H9 (cell line): ENCODE results near the gene USP35. TPM values are rescaled to one million over a fixed set of nuclear protein-coding genes. Genes with fewer than 3 reads are reported as not detected.

ENCODE experiments used
- DNase-seq: peaks from one replicate; pipeline ENCODE4 v3.0.0-alpha.2; 2017
- H2AFZ ChIP-seq: one replicate; pipeline ENCODE4 v1.6.1; 2013; ENCODE audit warnings: mild to moderate bottlenecking, low read length, control low read depth, moderate library complexity
- H2AK5ac ChIP-seq: 2 replicates; pipeline ENCODE4 v1.6.1; 2013; ENCODE audit warnings: low read length, control low read depth, mixed read lengths; ENCODE audit not compliant: insufficient read length
- H2BK120ac ChIP-seq: one replicate; pipeline ENCODE4 v1.6.1; 2013; ENCODE audit warnings: low read depth, mild to moderate bottlenecking, low read length, control low read depth, inconsistent platforms; ENCODE audit not compliant: poor library complexity, severe bottlenecking
- H2BK12ac ChIP-seq: 2 replicates; pipeline ENCODE4 v1.6.1; 2013; ENCODE audit warnings: low read length, control low read depth, mixed read lengths, low read depth; ENCODE audit not compliant: insufficient read length
- H2BK15ac ChIP-seq: 2 replicates; pipeline ENCODE4 v1.6.1; 2013; ENCODE audit warnings: low read depth, low read length, control low read depth
- H2BK20ac ChIP-seq: one replicate; pipeline ENCODE4 v1.6.1; 2013; ENCODE audit warnings: low read depth, mild to moderate bottlenecking, low read length, control low read depth, inconsistent platforms; ENCODE audit not compliant: poor library complexity, severe bottlenecking
- H2BK5ac ChIP-seq: 2 replicates; pipeline ENCODE4 v1.6.1; 2013; ENCODE audit warnings: low read length, control low read depth, mixed read lengths; ENCODE audit not compliant: insufficient read length
- H3K14ac ChIP-seq: 2 replicates; pipeline ENCODE4 v1.6.1; 2013; ENCODE audit warnings: low read length, control low read depth; ENCODE audit not compliant: insufficient read depth
- H3K18ac ChIP-seq: 2 replicates; pipeline ENCODE4 v1.6.1; 2013; ENCODE audit warnings: low read depth, mild to moderate bottlenecking, mixed read lengths, low read length, control low read depth; ENCODE audit not compliant: insufficient read length
- H3K23ac ChIP-seq: 2 replicates; pipeline ENCODE4 v1.6.1; 2013; ENCODE audit warnings: low read length, control low read depth, mixed read lengths, low read depth; ENCODE audit not compliant: insufficient read length
- H3K23me2 ChIP-seq: 2 replicates; pipeline ENCODE4 v1.6.1; 2013; ENCODE audit warnings: low read depth, mild to moderate bottlenecking, mixed read lengths, low read length, control low read depth; ENCODE audit not compliant: insufficient read length, poor library complexity, severe bottlenecking
- H3K27ac ChIP-seq: 2 replicates; pipeline ENCODE4 v1.5.1; 2013; ENCODE audit warnings: low read length, control low read depth, mixed read lengths, low read depth; ENCODE audit not compliant: insufficient read length
- H3K27me3 ChIP-seq: 2 replicates; pipeline ENCODE4 v1.6.1; 2013; ENCODE audit warnings: low read length, control low read depth, inconsistent platforms; ENCODE audit not compliant: insufficient read depth
- H3K4ac ChIP-seq: 2 replicates; pipeline ENCODE4 v1.6.1; 2013; ENCODE audit warnings: low read depth, mild to moderate bottlenecking, control low read depth, inconsistent platforms, low read length, moderate library complexity
- H3K4me1 ChIP-seq: 2 replicates; pipeline ENCODE4 v1.6.1; 2013; ENCODE audit warnings: low read length, control low read depth, inconsistent platforms; ENCODE audit not compliant: insufficient read depth
- H3K4me2 ChIP-seq: 2 replicates; pipeline ENCODE4 v1.6.1; 2013; ENCODE audit warnings: low read length, control low read depth, mixed read lengths; ENCODE audit not compliant: insufficient read length, insufficient read depth
- H3K56ac ChIP-seq: 2 replicates; pipeline ENCODE4 v1.6.1; 2013; ENCODE audit warnings: low read depth, mild to moderate bottlenecking, mixed read lengths, low read length, control low read depth; ENCODE audit not compliant: insufficient read length
- H3K79me1 ChIP-seq: 2 replicates; pipeline ENCODE4 v1.6.1; 2013; ENCODE audit warnings: low read depth, mild to moderate bottlenecking, moderate library complexity, low read length, control low read depth, inconsistent platforms; ENCODE audit not compliant: insufficient read depth, poor library complexity, severe bottlenecking
- H3K79me2 ChIP-seq: 2 replicates; pipeline ENCODE4 v1.6.1; 2013; ENCODE audit warnings: low read length, control low read depth, inconsistent platforms; ENCODE audit not compliant: insufficient read depth
- H3K9ac ChIP-seq: 2 replicates; pipeline ENCODE4 v1.6.1; 2013; ENCODE audit warnings: low read length, control low read depth, mixed read lengths; ENCODE audit not compliant: insufficient read length; ENCODE audit errors: extremely low read depth
- H3K9me3 ChIP-seq: one replicate; pipeline ENCODE4 v1.6.1; 2013; ENCODE audit warnings: low read depth, low read length, inconsistent platforms; ENCODE audit not compliant: control insufficient read depth
- H3T11ph ChIP-seq: one replicate; pipeline ENCODE4 v1.6.1; 2013; ENCODE audit warnings: mild to moderate bottlenecking, low read length, control low read depth, inconsistent platforms
- H4K20me1 ChIP-seq: one replicate; pipeline ENCODE4 v1.6.1; 2013; ENCODE audit not compliant: control insufficient read depth, insufficient read length, insufficient read depth
- H4K5ac ChIP-seq: 2 replicates; pipeline ENCODE4 v1.6.1; 2013; ENCODE audit warnings: low read depth, mild to moderate bottlenecking, mixed read lengths, low read length, control low read depth; ENCODE audit not compliant: insufficient read length
- H4K8ac ChIP-seq: replicated peaks from 2 replicates; pipeline ENCODE4 v1.6.1; 2013; ENCODE audit warnings: low read length, control low read depth, mixed read lengths, low read depth; ENCODE audit not compliant: insufficient read length
- H4K91ac ChIP-seq: 2 replicates; pipeline ENCODE4 v1.6.1; 2013; ENCODE audit warnings: low read depth, mild to moderate bottlenecking, moderate library complexity, mixed read lengths, low read length, control low read depth; ENCODE audit not compliant: insufficient read length
- H3K27ac Mint-ChIP-seq, 3 experiments: 2 replicates in 2 of 3; 3 replicates in 1 of 3; pipeline ENCODE4 v1.8.0; 2020 to 2021; ENCODE audit warnings: mixed read lengths in 3 of 3, mild to moderate bottlenecking in 1 of 3, moderate library complexity in 1 of 3
- H3K27me3 Mint-ChIP-seq: 2 replicates; pipeline ENCODE4 v1.8.0; 2021; ENCODE audit warnings: low read depth, mild to moderate bottlenecking, moderate library complexity, mixed read lengths
- H3K36me3 Mint-ChIP-seq, 3 experiments: 2 replicates in 2 of 3; 3 replicates in 1 of 3; pipeline ENCODE4 v1.8.0; 2020 to 2021; ENCODE audit warnings: low read depth in 3 of 3, mixed read lengths in 3 of 3; ENCODE audit not compliant: insufficient read depth in 1 of 3
- H3K4me1 Mint-ChIP-seq, 2 experiments: 2 replicates each; pipeline ENCODE4 v1.8.0; 2020; ENCODE audit warnings: mixed read lengths in 2 of 2
- H3K4me3 Mint-ChIP-seq, 2 experiments: 2 replicates in 1 of 2; 3 replicates in 1 of 2; pipeline ENCODE4 v1.8.0; 2020 to 2021; ENCODE audit warnings: mild to moderate bottlenecking in 2 of 2, mixed read lengths in 2 of 2, moderate library complexity in 1 of 2
- H3K9me3 Mint-ChIP-seq, 2 experiments: 2 replicates in 1 of 2; 3 replicates in 1 of 2; pipeline ENCODE4 v1.8.0; 2020; ENCODE audit warnings: mild to moderate bottlenecking in 2 of 2, mixed read lengths in 2 of 2, moderate library complexity in 1 of 2
- CTCF ChIP-seq: fragments of 200-600 bp; sonication (generic); conservative IDR thresholded peaks from 3 replicates; pipeline ENCODE4 v1.8.0; 2021; ENCODE audit warnings: antibody characterized with exemption, mild to moderate bottlenecking
- WGBS: extraction: QIAGEN DNeasy Blood & Tissue Kit; methylation state at CpG from one replicate; pipeline ENCODE4 v1.1.7; 2013; ENCODE audit warnings: missing lambda C conversion rate, low lambda C conversion rate, mixed read lengths; ENCODE audit not compliant: insufficient read length; ENCODE audit errors: extremely low coverage; 5-methylcytosine and 5-hydroxymethylcytosine counted together
- total RNA-seq: library from RNA; stranded (reverse); gene quantifications from 2 replicates; pipeline ENCODE4 v1.2.1, GENCODE V29; 2021

Gene USP35
- total RNA-seq, 1 experiment from 2014 or later: 6.8 TPM

GRCh38 chr11:78149646-78150045, 39.1 kb upstream of the USP35 start:
- Histone ChIP-seq H2AK5ac (no peak overlapping the region), H3K4me2 (no peak overlapping the region), H4K5ac (no peak overlapping the region), H3K27ac (no peak overlapping the region), H3K9ac (no peak overlapping the region), H2BK15ac (no peak overlapping the region), H3K23me2 (no peaks in the 10 kb centered on the region), H4K20me1 (no peaks in the 10 kb centered on the region), H3K79me1 (no peaks in the 10 kb centered on the region), H3K23ac (no peak overlapping the region), H3K4me1 (no peaks in the 10 kb centered on the region), H2AFZ (no peak overlapping the region), H3K4ac (no peak overlapping the region), H3K14ac (no peak overlapping the region), H2BK5ac (no peak overlapping the region), H3K18ac (no peak overlapping the region), H3K9me3 (no peaks in the 10 kb centered on the region), H3K27me3 (no peaks in the 10 kb centered on the region), H3T11ph (no peak overlapping the region), H2BK12ac (no peak overlapping the region), H4K8ac (no peak overlapping the region), H2BK120ac (no peak overlapping the region), H3K79me2 (no peaks in the 10 kb centered on the region), H2BK20ac (no peak overlapping the region), H4K91ac (no peak overlapping the region), H3K56ac (no peak overlapping the region)
- Mint-ChIP-seq H3K36me3 (peaks cover 0 to 5% (median 3%) of the 10 kb centered on the region in 3 experiments; a peak in 6 of 7 replicates), H3K27ac (no peak overlapping the region), H3K9me3 (no peaks in the 10 kb centered on the region), H3K27me3 (no peaks in the 10 kb centered on the region), H3K4me1 (peaks cover 8 to 9% of the 10 kb centered on the region in 2 experiments), H3K4me3 (no peak overlapping the region)
- DNase-seq: no peak
- no peak for TF ChIP-seq CTCF
- WGBS: no CpG with 5 or more reads among the region's 1 CpG
